Purkinje cell (primary cell): ENCODE results near the gene TMEM178B. TPM values are rescaled to one million over a fixed set of nuclear protein-coding genes. Genes with fewer than 3 reads are reported as not detected.

ENCODE experiments used
- polyA plus RNA-seq: library from polyadenylated mRNA; unstranded; fragments of >200 nt; fragmentation: Nextera tagmentation; gene quantifications from 2 replicates; pipeline ENCODE4 v1.2.1, GENCODE V29; 2014

The TMEM178B gene
- 6.1 and 7.2 TPM in 2 replicates for polyA plus RNA-seq

GRCh38 chr7:141073641-141074161, at the start of gene TMEM178B:
Gene TMEM178B (plus strand): TSS chr7:141074064.

Other genes starting within 250 kb of the TMEM178B start
- gene BRAF, start 149.1 kb upstream of the TMEM178B start, polyA plus RNA-seq: 19.1 and 21.0 TPM in 2 replicates
- gene MRPS33, start 59.1 kb upstream of the TMEM178B start, polyA plus RNA-seq: 449 and 488 TPM in 2 replicates